Thoracic aorta (tissue), 2 donors: Measurements from ENCODE around the gene ADARB1. TPM values are rescaled to one million over a fixed set of nuclear protein-coding genes. Genes with fewer than 3 reads are reported as not detected.

ENCODE experiments used
- ATAC-seq: fragments of 150-250 bp; one replicate; pipeline ENCODE4 v1.8.0; 2017; ENCODE audit warnings: low read depth; ENCODE audit not compliant: insufficient number of reproducible peaks, low FRiP score
- DNase-seq: peaks from one replicate; pipeline ENCODE4 v3.0.0-alpha.2; 2020; ENCODE audit warnings: low spot score
- H3K27ac ChIP-seq, 2 donors: fragments of 200-600 bp; sonication (generic); 1 replicate in 1 of 2; 2 replicates in 1 of 2; pipeline ENCODE4 v1.5.1; 2016; ENCODE audit warnings: mild to moderate bottlenecking in 2 of 2, moderate library complexity in 2 of 2
- H3K27me3 ChIP-seq: fragments of 200-600 bp; sonication (generic); replicated peaks from 2 replicates; pipeline ENCODE4 v1.6.0; 2016; ENCODE audit warnings: mild to moderate bottlenecking; ENCODE audit not compliant: insufficient read depth
- H3K36me3 ChIP-seq: fragments of 200-600 bp; sonication (generic); one replicate; pipeline ENCODE4 v1.5.1; 2016
- H3K4me1 ChIP-seq, 2 donors: fragments of 200-600 bp; sonication (generic); 1 replicate in 1 of 2; 2 replicates in 1 of 2; pipeline versions ENCODE4 v1.5.1 to v1.6.0; 2016; ENCODE audit warnings: low read depth in 2 of 2, mild to moderate bottlenecking in 1 of 2; ENCODE audit not compliant: control insufficient read depth in 1 of 2
- H3K4me3 ChIP-seq: fragments of 200-600 bp; sonication (generic); 2 replicates; pipeline ENCODE4 v1.5.1; 2016; ENCODE audit warnings: mild to moderate bottlenecking
- H3K9me3 ChIP-seq: fragments of 200-600 bp; sonication (generic); 2 replicates; pipeline ENCODE4 v1.5.1; 2016
- CTCF ChIP-seq: fragments of 200-600 bp; sonication (generic); IDR thresholded peaks from one replicate; pipeline ENCODE4 v1.5.1; 2019; ENCODE audit warnings: antibody characterized with exemption
- total RNA-seq, 2 donors: library from RNA; depleted of rRNA; stranded (reverse); fragments of >200 nt; gene quantifications; one replicate each; pipeline versions ENCODE4 v1.1.0 to v1.2.3, GENCODE V29; 2016

Gene ADARB1
- total RNA-seq, 2 donors from 2014 or later, result 124 to 201 TPM

- Histone ChIP-seq H3K4me1 (no peaks in the 10 kb centered on the region), H3K36me3 (peaks cover 45% of the 10 kb centered on the region), H3K27me3 (no peaks in the 10 kb centered on the region), H3K9me3 (no peaks in the 10 kb centered on the region), H3K4me3 (no peak overlapping the region), H3K27ac (no peak overlapping the region)
- no peak for DNase-seq
- TF ChIP-seq CTCF, result no peak
- ATAC-seq, result no peak
Measured at GRCh38 chr21:45178070-45178608, 103.8 kb downstream of the ADARB1 start.

- DNase-seq (no peak), ATAC-seq (no peak)
- TF ChIP-seq CTCF, result no peak
- no peak overlapping the region for H3K4me3 ChIP-seq
- H3K9me3 ChIP-seq, result no peaks in the 10 kb centered on the region
- no peak overlapping the region for H3K27ac ChIP-seq
- no peaks in the 10 kb centered on the region for H3K4me1 ChIP-seq
- H3K36me3 ChIP-seq, result peaks cover 49% of the 10 kb centered on the region
- no peaks in the 10 kb centered on the region for H3K27me3 ChIP-seq
Measured at GRCh38 chr21:45178971-45179370, 104.6 kb downstream of the ADARB1 start.

GRCh38 chr21:45179568-45180245, 105.3 kb downstream of the ADARB1 start:
- no peaks in the 10 kb centered on the region for H3K27me3 ChIP-seq
- no peaks in the 10 kb centered on the region for H3K9me3 ChIP-seq
- H3K4me1 ChIP-seq, result no peaks in the 10 kb centered on the region
- TF ChIP-seq CTCF, result no peak
- H3K36me3 ChIP-seq, result peaks cover 52% of the 10 kb centered on the region
- no peak overlapping the region for H3K4me3 ChIP-seq
- ATAC-seq (no peak), DNase-seq (no peak)
- H3K27ac ChIP-seq, result no peak overlapping the region

- H3K27me3 ChIP-seq, result no peaks in the 10 kb centered on the region
- peaks cover 57% of the 10 kb centered on the region for H3K36me3 ChIP-seq
- ATAC-seq (no peak), DNase-seq (no peak)
- no peaks in the 10 kb centered on the region for H3K9me3 ChIP-seq
- no peak for TF ChIP-seq CTCF
- H3K4me3 ChIP-seq, result no peak overlapping the region
- H3K4me1 ChIP-seq, result no peaks in the 10 kb centered on the region
- no peak overlapping the region for H3K27ac ChIP-seq
Measured at GRCh38 chr21:45180246-45180599, 105.8 kb downstream of the ADARB1 start.

GRCh38 chr21:45182958-45183357, 108.6 kb downstream of the ADARB1 start:
- peaks cover 66% of the 10 kb centered on the region for H3K36me3 ChIP-seq
- H3K4me1 ChIP-seq, result no peaks in the 10 kb centered on the region

More at GRCh38 chr21:45182958-45183357, 108.6 kb downstream of the ADARB1 start:
- ATAC-seq (no peak), DNase-seq (no peak)
- Histone ChIP-seq H3K27me3 (no peaks in the 10 kb centered on the region), H3K27ac (no peak overlapping the region), H3K9me3 (peaks cover 15% of the 10 kb centered on the region), H3K4me3 (no peak overlapping the region)
- TF ChIP-seq CTCF, result no peak
